K562 (cell line): Measurements from ENCODE around the gene SRSF1. TPM values are rescaled to one million over a fixed set of nuclear protein-coding genes. Genes with fewer than 3 reads are reported as not detected.

ENCODE experiments used
- ATAC-seq: fragments of 200-7000 bp; cut with Tn5 transposase; 3 replicates; pipeline ENCODE4 v1.9.1; 2020; ENCODE audit warnings: moderate library complexity
- BruUV-seq: library from RNA; stranded (reverse); fragments of 400-500 nt; replicated peaks from 2 replicates; lab custom pipeline; 2021; lab: Mats Ljungman, UMichigan
- CTCF ChIA-PET: fragments of 300-600 bp; formaldehyde crosslinking; extraction: SDS; loops from one replicate; lab custom pipeline; 2021; ENCODE audit warnings: low intra/inter-chr PET ratio; lab: Yijun Ruan, JAX
- POLR2A ChIA-PET: fragments of 300-600, 350-650 bp; sonication (Branson Sonifier 250); formaldehyde crosslinking; extraction: SDS; loops from one replicate; lab custom pipeline; 2021; ENCODE audit warnings: antibody characterized with exemption, inconsistent platforms; lab: Yijun Ruan, JAX
- DNase-seq, 4 experiments: peaks; one replicate each; pipeline versions ENCODE4 v3.0.0 to v3.0.0-alpha.2; 2011 to 2018; ENCODE audit warnings: low spot score in 3 of 4, mixed read lengths in 3 of 4; ENCODE audit errors: extremely low read depth in 1 of 4
- FAIRE-seq: peaks from 2 replicates; lab custom pipeline; 2011; peaks lifted over from hg19 to GRCh38; lab: Jason Lieb, UNC
- H2AFZ ChIP-seq: 2 replicates; pipeline ENCODE4 v1.6.0; 2011; ENCODE audit warnings: low read depth, low read length, control low read depth, inconsistent platforms
- H3K27ac ChIP-seq: fragments of 200-600 bp; 3 replicates; pipeline ENCODE4 v1.8.0; 2011; ENCODE audit warnings: low read depth, mild to moderate bottlenecking, control low read depth, inconsistent platforms, low read length, moderate library complexity, mixed read lengths; ENCODE audit errors: extremely low read depth
- H3K27me3 ChIP-seq, 2 experiments: fragments of 300-600 bp in 1 of 2; 2 replicates in 1 of 2; 3 replicates in 1 of 2; pipeline versions ENCODE4 v1.6.0 to v1.8.0; 2011; ENCODE audit warnings: inconsistent platforms in 2 of 2, low read length in 2 of 2, mild to moderate bottlenecking in 1 of 2, mixed read lengths in 1 of 2, moderate library complexity in 1 of 2; ENCODE audit not compliant: control insufficient read depth in 2 of 2, insufficient read depth in 2 of 2
- H3K36me3 ChIP-seq: fragments of 300-600 bp; 3 replicates; pipeline ENCODE4 v1.8.0; 2011; ENCODE audit warnings: mild to moderate bottlenecking, low read length, inconsistent platforms; ENCODE audit not compliant: control insufficient read depth, insufficient read depth
- H3K4me1 ChIP-seq, 2 experiments: fragments of 200-600 bp in 1 of 2; replicated peaks in 1 of 2; 2 replicates in 1 of 2; 3 replicates in 1 of 2; pipeline versions ENCODE4 v1.5.1 to v1.8.0; 2011; ENCODE audit warnings: inconsistent platforms in 2 of 2, low read length in 2 of 2, mild to moderate bottlenecking in 1 of 2, mixed read lengths in 1 of 2, moderate library complexity in 1 of 2; ENCODE audit not compliant: control insufficient read depth in 2 of 2, insufficient read depth in 2 of 2
- H3K4me2 ChIP-seq: 2 replicates; pipeline ENCODE4 v1.6.1; 2011; ENCODE audit warnings: low read length, control low read depth, inconsistent platforms, mixed read lengths; ENCODE audit not compliant: insufficient read depth
- H3K4me3 ChIP-seq: fragments of 200-600 bp; sonication (generic), shearing (Covaris generic); 2 replicates; pipeline ENCODE4 v1.5.1; 2016; ENCODE audit warnings: control low read depth, inconsistent platforms
- H3K79me2 ChIP-seq: fragments of 200-600 bp; 3 replicates; pipeline ENCODE4 v1.8.0; 2011; ENCODE audit warnings: low read length, inconsistent platforms; ENCODE audit not compliant: control insufficient read depth, insufficient read depth
- H3K9ac ChIP-seq, 2 experiments: 2 replicates each; pipeline versions ENCODE4 v1.6.0 to v1.6.1; 2011; ENCODE audit warnings: low read depth in 2 of 2, low read length in 2 of 2, control low read depth in 1 of 2, inconsistent platforms in 1 of 2, mild to moderate bottlenecking in 1 of 2, mixed read lengths in 1 of 2; ENCODE audit not compliant: insufficient read depth in 1 of 2
- H3K9me1 ChIP-seq: one replicate; pipeline ENCODE4 v1.6.0; 2011; ENCODE audit warnings: inconsistent platforms, mild to moderate bottlenecking, low read length, moderate library complexity; ENCODE audit not compliant: control insufficient read depth, insufficient read depth
- H3K9me3 ChIP-seq: replicated peaks from 2 replicates; pipeline ENCODE4 v1.5.1; 2011; ENCODE audit warnings: low read depth, low read length, inconsistent platforms; ENCODE audit not compliant: control insufficient read depth, insufficient read depth
- H4K20me1 ChIP-seq: replicated peaks from 2 replicates; pipeline ENCODE4 v1.6.1; 2011; ENCODE audit warnings: low read length, inconsistent platforms, mixed read lengths; ENCODE audit not compliant: control insufficient read depth, insufficient read depth
- HDAC2 ChIP-seq: fragments of 450-650 bp; IDR thresholded peaks from 2 replicates; pipeline ENCODE4 v1.6.1; 2016; ENCODE audit warnings: mild to moderate bottlenecking
- TCF7 ChIP-seq: sonication (generic); IDR thresholded peaks from 2 replicates; pipeline ENCODE4 v1.6.1; 2016; ENCODE audit warnings: antibody characterized with exemption, borderline replicate concordance
- XRCC3 ChIP-seq: fragments of 450-650 bp; IDR thresholded peaks from 2 replicates; pipeline ENCODE4 v1.6.1; 2017; ENCODE audit warnings: mild to moderate bottlenecking, moderate library complexity
- ZBED1 ChIP-seq: IDR thresholded peaks from 2 replicates; pipeline ENCODE4 v1.6.1; 2014
- in situ Hi-C: fragments of 300-500 bp; cut with MboI; formaldehyde crosslinking; loops from 4 replicates; pipeline ENCODE4 v1.15.0; 2018; ENCODE audit warnings: inconsistent platforms, mixed read lengths
- intact Hi-C: fragments of 100-400 bp; cut with micrococcal nuclease; formaldehyde crosslinking; loops from 2 replicates; pipeline ENCODE4 v1.14.2; 2022
- polyA plus RNA-seq, 8 experiments: library from polyadenylated mRNA; depleted of rRNA in 4 of 8; stranded (reverse) in 5 of 8; unstranded in 3 of 8; fragments of >200 nt; fragmentation: Nextera tagmentation in 2 of 8; fragmentation: Illumina TruSeq in 1 of 8; extraction: Ambion mirVana in 2 of 8; extraction: Trizol in 1 of 8; gene quantifications; 2 replicates each; pipeline versions ENCODE4 v1.2.1 to v1.2.3, GENCODE V29; 2011 to 2014; ENCODE audit warnings: inconsistent platforms in 1 of 8, missing spikeins in 1 of 8
- total RNA-seq, 7 experiments: library from RNA; depleted of rRNA in 6 of 7; stranded (reverse); fragments of >200 nt in 6 of 7; fragmentation: Illumina TruSeq in 2 of 7; extraction: Trizol in 2 of 7; gene quantifications; 2 replicates each; pipeline versions ENCODE4 v1.2.1 to v1.2.3, GENCODE V29; 2011 to 2021; ENCODE audit warnings: low replicate concordance in 1 of 7
- TF ChIP-seq, protein P1 (sequence below): fragments of 250-450 bp; sonication (Bioruptor Pico); IDR thresholded peaks from 2 replicates; pipeline ENCODE4 v1.9.0; 2021; ENCODE audit warnings: mild to moderate bottlenecking, inconsistent platforms
- TF ChIP-seq, protein P2 (sequence below): fragments of 450-650 bp; formaldehyde crosslinking; IDR thresholded peaks from 2 replicates; pipeline ENCODE4 v1.4.0; 2020; ENCODE audit warnings: mild to moderate bottlenecking, mixed read lengths
- TF ChIP-seq, protein P3 (sequence below), 2 experiments: IDR thresholded peaks; 2 replicates each; pipeline ENCODE4 v1.6.1; 2012; ENCODE audit warnings: improper control_type of control experiment in 2 of 2, low read depth in 2 of 2, low read length in 2 of 2, borderline replicate concordance in 1 of 2
- TF ChIP-seq, protein P4 (sequence below): sonication (generic); IDR thresholded peaks from 2 replicates; pipeline ENCODE4 v1.6.1; 2016
- TF ChIP-seq, protein P5 (sequence below): fragments of 250-450 bp; sonication (Bioruptor Pico); IDR thresholded peaks from 2 replicates; pipeline ENCODE4 v1.5.0; 2021
- TF ChIP-seq, protein P6 (sequence below), 3 experiments: fragments of 200-800 bp in 1 of 3; fragments of 250-450 bp in 1 of 3; fragments of 450-650 bp in 1 of 3; sonication (Bioruptor Pico) in 1 of 3; sonication (Bioruptor generic) in 1 of 3; formaldehyde crosslinking in 1 of 3; IDR thresholded peaks; 2 replicates each; pipeline versions ENCODE4 v1.6.1 to v1.8.0; 2016 to 2022; ENCODE audit warnings: mild to moderate bottlenecking in 2 of 3, missing genetic modification characterization in 2 of 3, missing compliant biosample characterization in 1 of 3, moderate library complexity in 1 of 3

SRSF1 gene
- total and polyA plus RNA-seq, 9 of the 15 experiments (the other 6 are each of a cell fraction or from before 2014, with no cell fraction given) = 77.8 to 559 (median 442) TPM

DNA sequence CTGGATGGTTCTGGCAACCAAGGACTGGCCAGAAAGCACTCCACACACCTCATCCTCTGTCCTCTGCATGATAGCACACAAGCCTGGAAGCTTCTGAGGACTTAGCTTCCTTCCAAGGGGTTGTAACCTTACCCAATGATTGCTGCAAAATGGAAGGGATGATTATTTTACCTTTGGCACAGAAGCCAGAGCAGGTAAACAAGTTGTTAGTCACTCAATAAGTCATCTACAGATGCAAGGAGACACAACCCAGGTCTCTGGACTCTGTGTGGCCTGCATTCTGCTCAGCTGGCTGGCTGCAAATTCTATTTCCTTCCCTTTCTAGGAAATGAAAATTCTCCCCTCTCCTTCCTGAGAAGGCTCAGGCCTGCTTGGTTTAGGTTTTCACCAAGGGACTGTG, 49.4 kb upstream of the SRSF1 start:
- Histone ChIP-seq H3K4me3 (no peak overlapping the region), H3K9ac (no peak overlapping the region), H3K4me2 (no peak overlapping the region), H3K27me3 (peaks cover 26 to 33% of the 10 kb centered on the region in 2 experiments), H2AFZ (no peak overlapping the region), H3K27ac (no peak overlapping the region), H4K20me1 (no peaks in the 10 kb centered on the region), H3K79me2 (no peaks in the 10 kb centered on the region), H3K36me3 (no peaks in the 10 kb centered on the region), H3K9me3 (no peaks in the 10 kb centered on the region), H3K4me1 (no peaks in the 10 kb centered on the region), H3K9me1 (peaks cover 3% of the 10 kb centered on the region)
- DNase-seq (no peak), ATAC-seq (no peak), FAIRE-seq (no peak)
- ChIA-PET POLR2A (no interaction called here), CTCF (interaction anchor here (0.6 kb wide), 1 partner anchor 306 kb away, joined by 3 read pairs; no protein-coding TSS in a partner anchor)
- intact Hi-C loops = no loop called here
- BruUV-seq = no TSS peak
- in situ Hi-C loops = no loop called here
- TF ChIP-seq ZBED1 = no peak
- TF ChIP-seq TCF7 = no peak
- TF ChIP-seq, protein P1, sequence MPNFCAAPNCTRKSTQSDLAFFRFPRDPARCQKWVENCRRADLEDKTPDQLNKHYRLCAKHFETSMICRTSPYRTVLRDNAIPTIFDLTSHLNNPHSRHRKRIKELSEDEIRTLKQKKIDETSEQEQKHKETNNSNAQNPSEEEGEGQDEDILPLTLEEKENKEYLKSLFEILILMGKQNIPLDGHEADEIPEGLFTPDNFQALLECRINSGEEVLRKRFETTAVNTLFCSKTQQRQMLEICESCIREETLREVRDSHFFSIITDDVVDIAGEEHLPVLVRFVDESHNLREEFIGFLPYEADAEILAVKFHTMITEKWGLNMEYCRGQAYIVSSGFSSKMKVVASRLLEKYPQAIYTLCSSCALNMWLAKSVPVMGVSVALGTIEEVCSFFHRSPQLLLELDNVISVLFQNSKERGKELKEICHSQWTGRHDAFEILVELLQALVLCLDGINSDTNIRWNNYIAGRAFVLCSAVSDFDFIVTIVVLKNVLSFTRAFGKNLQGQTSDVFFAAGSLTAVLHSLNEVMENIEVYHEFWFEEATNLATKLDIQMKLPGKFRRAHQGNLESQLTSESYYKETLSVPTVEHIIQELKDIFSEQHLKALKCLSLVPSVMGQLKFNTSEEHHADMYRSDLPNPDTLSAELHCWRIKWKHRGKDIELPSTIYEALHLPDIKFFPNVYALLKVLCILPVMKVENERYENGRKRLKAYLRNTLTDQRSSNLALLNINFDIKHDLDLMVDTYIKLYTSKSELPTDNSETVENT (CRISPR knock-in tag) = no peak
- TF ChIP-seq, protein P2, sequence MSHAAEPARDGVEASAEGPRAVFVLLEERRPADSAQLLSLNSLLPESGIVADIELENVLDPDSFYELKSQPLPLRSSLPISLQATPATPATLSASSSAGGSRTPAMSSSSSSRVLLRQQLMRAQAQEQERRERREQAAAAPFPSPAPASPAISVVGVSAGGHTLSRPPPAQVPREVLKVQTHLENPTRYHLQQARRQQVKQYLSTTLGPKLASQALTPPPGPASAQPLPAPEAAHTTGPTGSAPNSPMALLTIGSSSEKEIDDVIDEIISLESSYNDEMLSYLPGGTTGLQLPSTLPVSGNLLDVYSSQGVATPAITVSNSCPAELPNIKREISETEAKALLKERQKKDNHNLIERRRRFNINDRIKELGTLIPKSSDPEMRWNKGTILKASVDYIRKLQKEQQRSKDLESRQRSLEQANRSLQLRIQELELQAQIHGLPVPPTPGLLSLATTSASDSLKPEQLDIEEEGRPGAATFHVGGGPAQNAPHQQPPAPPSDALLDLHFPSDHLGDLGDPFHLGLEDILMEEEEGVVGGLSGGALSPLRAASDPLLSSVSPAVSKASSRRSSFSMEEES (CRISPR knock-in tag) = no peak
- TF ChIP-seq, protein P3, sequence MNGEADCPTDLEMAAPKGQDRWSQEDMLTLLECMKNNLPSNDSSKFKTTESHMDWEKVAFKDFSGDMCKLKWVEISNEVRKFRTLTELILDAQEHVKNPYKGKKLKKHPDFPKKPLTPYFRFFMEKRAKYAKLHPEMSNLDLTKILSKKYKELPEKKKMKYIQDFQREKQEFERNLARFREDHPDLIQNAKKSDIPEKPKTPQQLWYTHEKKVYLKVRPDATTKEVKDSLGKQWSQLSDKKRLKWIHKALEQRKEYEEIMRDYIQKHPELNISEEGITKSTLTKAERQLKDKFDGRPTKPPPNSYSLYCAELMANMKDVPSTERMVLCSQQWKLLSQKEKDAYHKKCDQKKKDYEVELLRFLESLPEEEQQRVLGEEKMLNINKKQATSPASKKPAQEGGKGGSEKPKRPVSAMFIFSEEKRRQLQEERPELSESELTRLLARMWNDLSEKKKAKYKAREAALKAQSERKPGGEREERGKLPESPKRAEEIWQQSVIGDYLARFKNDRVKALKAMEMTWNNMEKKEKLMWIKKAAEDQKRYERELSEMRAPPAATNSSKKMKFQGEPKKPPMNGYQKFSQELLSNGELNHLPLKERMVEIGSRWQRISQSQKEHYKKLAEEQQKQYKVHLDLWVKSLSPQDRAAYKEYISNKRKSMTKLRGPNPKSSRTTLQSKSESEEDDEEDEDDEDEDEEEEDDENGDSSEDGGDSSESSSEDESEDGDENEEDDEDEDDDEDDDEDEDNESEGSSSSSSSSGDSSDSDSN (IDR thresholded peaks at IDR 0.05; ENCODE audit: borderline replicate concordance in 1 of 2, low read depth in 2 of 2, low read length in 2 of 2) = no peak
- no peak for TF ChIP-seq XRCC3
- TF ChIP-seq, protein P4, sequence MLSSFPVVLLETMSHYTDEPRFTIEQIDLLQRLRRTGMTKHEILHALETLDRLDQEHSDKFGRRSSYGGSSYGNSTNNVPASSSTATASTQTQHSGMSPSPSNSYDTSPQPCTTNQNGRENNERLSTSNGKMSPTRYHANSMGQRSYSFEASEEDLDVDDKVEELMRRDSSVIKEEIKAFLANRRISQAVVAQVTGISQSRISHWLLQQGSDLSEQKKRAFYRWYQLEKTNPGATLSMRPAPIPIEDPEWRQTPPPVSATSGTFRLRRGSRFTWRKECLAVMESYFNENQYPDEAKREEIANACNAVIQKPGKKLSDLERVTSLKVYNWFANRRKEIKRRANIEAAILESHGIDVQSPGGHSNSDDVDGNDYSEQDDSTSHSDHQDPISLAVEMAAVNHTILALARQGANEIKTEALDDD = no peak
- TF ChIP-seq, protein P5, sequence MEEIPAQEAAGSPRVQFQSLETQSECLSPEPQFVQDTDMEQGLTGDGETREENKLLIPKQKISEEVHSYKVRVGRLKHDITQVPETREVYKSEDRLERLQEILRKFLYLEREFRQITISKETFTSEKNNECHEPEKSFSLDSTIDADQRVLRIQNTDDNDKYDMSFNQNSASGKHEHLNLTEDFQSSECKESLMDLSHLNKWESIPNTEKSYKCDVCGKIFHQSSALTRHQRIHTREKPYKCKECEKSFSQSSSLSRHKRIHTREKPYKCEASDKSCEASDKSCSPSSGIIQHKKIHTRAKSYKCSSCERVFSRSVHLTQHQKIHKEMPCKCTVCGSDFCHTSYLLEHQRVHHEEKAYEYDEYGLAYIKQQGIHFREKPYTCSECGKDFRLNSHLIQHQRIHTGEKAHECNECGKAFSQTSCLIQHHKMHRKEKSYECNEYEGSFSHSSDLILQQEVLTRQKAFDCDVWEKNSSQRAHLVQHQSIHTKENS (CRISPR knock-in tag) = no peak
- TF ChIP-seq, protein P6, sequence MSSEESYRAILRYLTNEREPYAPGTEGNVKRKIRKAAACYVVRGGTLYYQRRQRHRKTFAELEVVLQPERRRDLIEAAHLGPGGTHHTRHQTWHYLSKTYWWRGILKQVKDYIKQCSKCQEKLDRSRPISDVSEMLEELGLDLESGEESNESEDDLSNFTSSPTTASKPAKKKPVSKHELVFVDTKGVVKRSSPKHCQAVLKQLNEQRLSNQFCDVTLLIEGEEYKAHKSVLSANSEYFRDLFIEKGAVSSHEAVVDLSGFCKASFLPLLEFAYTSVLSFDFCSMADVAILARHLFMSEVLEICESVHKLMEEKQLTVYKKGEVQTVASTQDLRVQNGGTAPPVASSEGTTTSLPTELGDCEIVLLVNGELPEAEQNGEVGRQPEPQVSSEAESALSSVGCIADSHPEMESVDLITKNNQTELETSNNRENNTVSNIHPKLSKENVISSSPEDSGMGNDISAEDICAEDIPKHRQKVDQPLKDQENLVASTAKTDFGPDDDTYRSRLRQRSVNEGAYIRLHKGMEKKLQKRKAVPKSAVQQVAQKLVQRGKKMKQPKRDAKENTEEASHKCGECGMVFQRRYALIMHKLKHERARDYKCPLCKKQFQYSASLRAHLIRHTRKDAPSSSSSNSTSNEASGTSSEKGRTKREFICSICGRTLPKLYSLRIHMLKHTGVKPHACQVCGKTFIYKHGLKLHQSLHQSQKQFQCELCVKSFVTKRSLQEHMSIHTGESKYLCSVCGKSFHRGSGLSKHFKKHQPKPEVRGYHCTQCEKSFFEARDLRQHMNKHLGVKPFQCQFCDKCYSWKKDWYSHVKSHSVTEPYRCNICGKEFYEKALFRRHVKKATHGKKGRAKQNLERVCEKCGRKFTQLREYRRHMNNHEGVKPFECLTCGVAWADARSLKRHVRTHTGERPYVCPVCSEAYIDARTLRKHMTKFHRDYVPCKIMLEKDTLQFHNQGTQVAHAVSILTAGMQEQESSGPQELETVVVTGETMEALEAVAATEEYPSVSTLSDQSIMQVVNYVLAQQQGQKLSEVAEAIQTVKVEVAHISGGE (CRISPR knock-in tag; IDR thresholded peaks at IDR 0.05) = no peak
- no peak for TF ChIP-seq HDAC2
